ENCODE data around the gene ADAM15. TPM values are rescaled to one million over a fixed set of nuclear protein-coding genes. Genes with fewer than 3 reads are reported as not detected.

The ADAM15 gene
- total RNA-seq, 1 experiment from 2014 or later, result 30.6 TPM

GRCh38 chr1:155080312-155081228 is 29.5 kb downstream of the ADAM15 start:
- Histone ChIP-seq H2BK12ac (ENCODE audit: insufficient read length, low read depth, low read length) (no peak overlapping the region), H3K56ac (ENCODE audit: insufficient read length, low read depth, low read length) (no peak overlapping the region), H2BK15ac (ENCODE audit: low read depth, low read length) (no peak overlapping the region), H3K23ac (ENCODE audit: insufficient read length, low read depth, low read length) (no peak overlapping the region), H3K9me3 (ENCODE audit: control insufficient read depth, low read depth, low read length) (no peaks in the 10 kb centered on the region), H3K4me2 (ENCODE audit: insufficient read depth, insufficient read length, low read length) (peak overlapping the region; percentile 79), H4K5ac (ENCODE audit: insufficient read length, low read depth, low read length) (no peak overlapping the region), H2BK20ac (ENCODE audit: low read depth, low read length, poor library complexity, severe bottlenecking) (no peak overlapping the region), H2BK5ac (ENCODE audit: insufficient read length, low read length) (no peak overlapping the region), H2BK120ac (ENCODE audit: low read depth, low read length, poor library complexity, severe bottlenecking) (no peak overlapping the region), H3K27ac (ENCODE audit: insufficient read length, low read depth, low read length) (no peak overlapping the region), H4K91ac (ENCODE audit: insufficient read length, low read depth, low read length) (no peak overlapping the region), H2AFZ (ENCODE audit: low read length) (no peak overlapping the region), H3K79me1 (ENCODE audit: insufficient read depth, low read depth, low read length, poor library complexity, severe bottlenecking) (no peaks in the 10 kb centered on the region), H3K79me2 (ENCODE audit: insufficient read depth, low read length) (no peaks in the 10 kb centered on the region), H3K23me2 (ENCODE audit: insufficient read length, low read depth, low read length, poor library complexity, severe bottlenecking) (peaks cover 23% of the 10 kb centered on the region), H3K4ac (ENCODE audit: low read depth, low read length) (no peak overlapping the region), H2AK5ac (ENCODE audit: insufficient read length, low read length) (no peak overlapping the region), H3K27me3 (ENCODE audit: insufficient read depth, low read length) (peaks cover 51% of the 10 kb centered on the region), H3T11ph (ENCODE audit: low read length) (no peak overlapping the region), H4K20me1 (ENCODE audit: control insufficient read depth, insufficient read depth, insufficient read length) (no peaks in the 10 kb centered on the region), H3K14ac (ENCODE audit: insufficient read depth, low read length) (no peak overlapping the region; the same call in 1 of the 2 replicates), H3K4me1 (ENCODE audit: insufficient read depth, low read length) (no peaks in the 10 kb centered on the region), H3K9ac (ENCODE audit: extremely low read depth, insufficient read length, low read length) (no peak overlapping the region), H3K18ac (ENCODE audit: insufficient read length, low read depth, low read length) (no peak overlapping the region), H4K8ac (replicated peaks; ENCODE audit: insufficient read length, low read depth, low read length) (no peak overlapping the region)
- peaks cover 83% of the 10 kb centered on the region for H3K27me3 Mint-ChIP-seq (ENCODE audit: low read depth)
- no CpG with 5 or more reads among the region's 71 CpGs for WGBS (ENCODE audit: extremely low coverage, insufficient read length, low lambda C conversion rate)
- H3K36me3 Mint-ChIP-seq (ENCODE audit: insufficient read depth in 1 of 3, low read depth in 3 of 3), result no peaks in the 10 kb centered on the region
- TF ChIP-seq, protein P1, sequence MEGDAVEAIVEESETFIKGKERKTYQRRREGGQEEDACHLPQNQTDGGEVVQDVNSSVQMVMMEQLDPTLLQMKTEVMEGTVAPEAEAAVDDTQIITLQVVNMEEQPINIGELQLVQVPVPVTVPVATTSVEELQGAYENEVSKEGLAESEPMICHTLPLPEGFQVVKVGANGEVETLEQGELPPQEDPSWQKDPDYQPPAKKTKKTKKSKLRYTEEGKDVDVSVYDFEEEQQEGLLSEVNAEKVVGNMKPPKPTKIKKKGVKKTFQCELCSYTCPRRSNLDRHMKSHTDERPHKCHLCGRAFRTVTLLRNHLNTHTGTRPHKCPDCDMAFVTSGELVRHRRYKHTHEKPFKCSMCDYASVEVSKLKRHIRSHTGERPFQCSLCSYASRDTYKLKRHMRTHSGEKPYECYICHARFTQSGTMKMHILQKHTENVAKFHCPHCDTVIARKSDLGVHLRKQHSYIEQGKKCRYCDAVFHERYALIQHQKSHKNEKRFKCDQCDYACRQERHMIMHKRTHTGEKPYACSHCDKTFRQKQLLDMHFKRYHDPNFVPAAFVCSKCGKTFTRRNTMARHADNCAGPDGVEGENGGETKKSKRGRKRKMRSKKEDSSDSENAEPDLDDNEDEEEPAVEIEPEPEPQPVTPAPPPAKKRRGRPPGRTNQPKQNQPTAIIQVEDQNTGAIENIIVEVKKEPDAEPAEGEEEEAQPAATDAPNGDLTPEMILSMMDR (conservative IDR thresholded peaks at IDR 0.05), result no peak
- no peak overlapping the region for H3K27ac Mint-ChIP-seq
- H3K4me1 Mint-ChIP-seq, result peaks cover 32 to 52% of the 10 kb centered on the region in 2 experiments
- H3K9me3 Mint-ChIP-seq, result peaks cover 0 to 6% of the 10 kb centered on the region in 2 experiments; a peak in 2 of 5 replicates
- peak; percentile 93 for DNase-seq
- peak overlapping the region; percentile 55 to 76 for H3K4me3 Mint-ChIP-seq
